Measurements from ENCODE around the gene IL34. TPM values are rescaled to one million over a fixed set of nuclear protein-coding genes. Genes with fewer than 3 reads are reported as not detected.

The IL34 gene
- total RNA-seq, 1 experiment from 2014 or later, result 4.4 TPM

GRCh38 chr16:70663524-70664324 is 17.4 kb downstream of the IL34 start:
- peaks cover 27 to 44% (median 34%) of the 10 kb centered on the region in 3 experiments; a peak in 6 of 7 replicates for H3K36me3 Mint-ChIP-seq (ENCODE audit: insufficient read depth in 1 of 3, low read depth in 3 of 3)

More at GRCh38 chr16:70663524-70664324, 17.4 kb downstream of the IL34 start:
- Histone ChIP-seq H3K4me2 (ENCODE audit: insufficient read depth, insufficient read length, low read length) (no peak overlapping the region), H2BK5ac (ENCODE audit: insufficient read length, low read length) (no peak overlapping the region), H2BK20ac (ENCODE audit: low read depth, low read length, poor library complexity, severe bottlenecking) (no peak overlapping the region), H2AFZ (ENCODE audit: low read length) (no peak overlapping the region), H3K14ac (ENCODE audit: insufficient read depth, low read length) (no peak overlapping the region), H3K79me1 (ENCODE audit: insufficient read depth, low read depth, low read length, poor library complexity, severe bottlenecking) (no peaks in the 10 kb centered on the region), H2AK5ac (ENCODE audit: insufficient read length, low read length) (no peak overlapping the region), H2BK120ac (ENCODE audit: low read depth, low read length, poor library complexity, severe bottlenecking) (no peak overlapping the region), H4K91ac (ENCODE audit: insufficient read length, low read depth, low read length) (no peak overlapping the region), H3T11ph (ENCODE audit: low read length) (no peak overlapping the region), H3K4me1 (ENCODE audit: insufficient read depth, low read length) (peaks cover 3% of the 10 kb centered on the region; the same call in 1 of the 2 replicates), H3K23me2 (ENCODE audit: insufficient read length, low read depth, low read length, poor library complexity, severe bottlenecking) (no peaks in the 10 kb centered on the region), H2BK12ac (ENCODE audit: insufficient read length, low read depth, low read length) (no peak overlapping the region), H4K20me1 (ENCODE audit: control insufficient read depth, insufficient read depth, insufficient read length) (no peaks in the 10 kb centered on the region), H3K4ac (ENCODE audit: low read depth, low read length) (no peak overlapping the region), H4K5ac (ENCODE audit: insufficient read length, low read depth, low read length) (no peak overlapping the region), H2BK15ac (ENCODE audit: low read depth, low read length) (no peak overlapping the region), H3K18ac (ENCODE audit: insufficient read length, low read depth, low read length) (no peak overlapping the region), H4K8ac (replicated peaks; ENCODE audit: insufficient read length, low read depth, low read length) (no peak overlapping the region), H3K9me3 (ENCODE audit: control insufficient read depth, low read depth, low read length) (no peaks in the 10 kb centered on the region), H3K27me3 (ENCODE audit: insufficient read depth, low read length) (no peaks in the 10 kb centered on the region), H3K9ac (ENCODE audit: extremely low read depth, insufficient read length, low read length) (no peak overlapping the region), H3K79me2 (ENCODE audit: insufficient read depth, low read length) (no peaks in the 10 kb centered on the region), H3K23ac (ENCODE audit: insufficient read length, low read depth, low read length) (no peak overlapping the region), H3K27ac (ENCODE audit: insufficient read length, low read depth, low read length) (no peak overlapping the region), H3K56ac (ENCODE audit: insufficient read length, low read depth, low read length) (no peak overlapping the region)
- WGBS (ENCODE audit: extremely low coverage, insufficient read length, low lambda C conversion rate), result no CpG with 5 or more reads among the region's 56 CpGs
- Mint-ChIP-seq H3K4me3 (no peak overlapping the region), H3K9me3 (peaks cover under 1 to 4% of the 10 kb centered on the region in 2 experiments; a peak in 3 of 5 replicates), H3K4me1 (peaks cover 4 to 16% of the 10 kb centered on the region in 2 experiments; a peak in 3 of 4 replicates), H3K27ac (no peak overlapping the region), H3K27me3 (ENCODE audit: low read depth) (no peaks in the 10 kb centered on the region; the same call in 1 of the 2 replicates)
- no peak for TF ChIP-seq CTCF (conservative IDR thresholded peaks at IDR 0.05)
- peak; percentile 28 for DNase-seq

Measured in H9 (cell line).